GM20431 (cell line): ENCODE data around the gene FAM83E.

ENCODE experiments used
- in situ Hi-C: fragments of 300-500 bp; cut with MseI, MboI; formaldehyde crosslinking; loops from one replicate; pipeline ENCODE4 v1.15.0; 2020; ENCODE audit warnings: low sequenced_read_pairs; ENCODE audit not compliant: unreplicated experiment

Gene FAM83E

DNA sequence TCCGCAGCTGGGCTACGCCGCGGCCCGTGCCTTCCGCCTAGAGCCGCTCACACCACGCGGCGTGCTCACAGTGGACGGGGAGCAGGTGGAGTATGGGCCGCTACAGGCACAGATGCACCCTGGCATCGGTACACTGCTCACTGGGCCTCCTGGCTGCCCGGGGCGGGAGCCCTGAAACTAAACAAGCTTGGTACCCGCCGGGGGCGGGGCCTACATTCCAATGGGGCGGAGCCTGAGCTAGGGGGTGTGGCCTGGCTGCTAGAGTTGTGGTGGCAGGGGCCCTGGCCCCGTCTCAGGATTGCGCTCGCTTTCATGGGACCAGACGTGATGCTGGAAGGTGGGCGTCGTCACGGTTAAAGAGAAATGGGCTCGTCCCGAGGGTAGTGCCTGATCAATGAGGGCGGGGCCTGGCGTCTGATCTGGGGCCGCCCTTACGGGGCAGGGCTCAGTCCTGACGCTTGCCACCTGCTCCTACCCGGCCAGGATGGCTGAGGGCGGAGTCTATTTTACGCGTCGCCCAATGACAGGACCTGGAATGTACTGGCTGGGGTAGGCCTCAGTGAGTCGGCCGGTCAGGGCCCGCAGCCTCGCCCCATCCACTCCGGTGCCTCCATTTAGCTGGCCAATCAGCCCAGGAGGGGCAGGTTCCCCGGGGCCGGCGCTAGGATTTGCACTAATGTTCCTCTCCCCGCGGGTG, 14.9 kb upstream of the FAM83E start:
- in situ Hi-C loops: no loop called here

DNA sequence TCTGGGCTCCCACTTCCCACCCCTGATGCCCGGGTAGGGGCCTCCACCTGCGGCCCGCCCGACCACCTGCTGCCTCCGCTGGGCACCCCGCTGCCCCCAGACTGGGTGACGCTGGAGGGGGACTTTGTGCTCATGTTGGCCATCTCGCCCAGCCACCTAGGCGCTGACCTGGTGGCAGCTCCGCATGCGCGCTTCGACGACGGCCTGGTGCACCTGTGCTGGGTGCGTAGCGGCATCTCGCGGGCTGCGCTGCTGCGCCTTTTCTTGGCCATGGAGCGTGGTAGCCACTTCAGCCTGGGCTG, 14.4 kb upstream of the FAM83E start:
- in situ Hi-C loops: no loop called here

DNA sequence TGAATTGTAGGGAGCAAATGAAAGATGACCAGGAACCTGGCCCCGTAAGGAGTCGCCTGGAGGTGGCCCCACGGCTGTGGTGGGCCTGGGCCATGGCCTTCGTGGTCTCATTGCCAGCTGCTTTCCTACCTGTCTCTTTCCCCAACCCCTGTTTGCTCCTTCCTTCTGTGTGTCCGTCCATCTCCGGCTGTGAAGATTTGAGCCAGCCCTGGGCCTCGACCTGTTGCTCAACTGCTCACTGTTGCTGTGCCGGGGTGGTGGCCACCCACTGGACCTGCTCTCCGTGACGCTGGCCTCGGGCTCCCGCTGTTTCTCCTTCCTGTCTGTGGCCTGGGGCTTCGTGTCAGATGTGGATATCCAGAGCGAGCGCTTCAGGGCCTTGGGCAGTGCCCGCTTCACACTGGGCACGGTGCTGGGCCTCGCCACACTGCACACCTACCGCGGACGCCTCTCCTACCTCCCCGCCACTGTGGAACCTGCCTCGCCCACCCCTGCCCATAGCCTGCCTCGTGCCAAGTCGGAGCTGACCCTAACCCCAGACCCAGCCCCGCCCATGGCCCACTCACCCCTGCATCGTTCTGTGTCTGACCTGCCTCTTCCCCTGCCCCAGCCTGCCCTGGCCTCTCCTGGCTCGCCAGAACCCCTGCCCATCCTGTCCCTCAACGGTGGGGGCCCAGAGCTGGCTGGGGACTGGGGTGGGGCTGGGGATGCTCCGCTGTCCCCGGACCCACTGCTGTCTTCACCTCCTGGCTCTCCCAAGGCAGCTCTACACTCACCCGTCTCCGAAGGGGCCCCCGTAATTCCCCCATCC, 13.8 kb upstream of the FAM83E start:
- in situ Hi-C loops: no loop called here

GRCh38 chr19:48627865-48628314, 13.0 kb upstream of the FAM83E start:
- in situ Hi-C loops: no loop called here

GRCh38 chr19:48627201-48627864, 12.5 kb upstream of the FAM83E start:
- in situ Hi-C loops: no loop called here

- in situ Hi-C loops: no loop called here
Observed at GRCh38 chr19:48625891-48626327, 11.0 kb upstream of the FAM83E start.

GRCh38 chr19:48624791-48625723, 10.2 kb upstream of the FAM83E start:
- in situ Hi-C loops: no loop called here

DNA sequence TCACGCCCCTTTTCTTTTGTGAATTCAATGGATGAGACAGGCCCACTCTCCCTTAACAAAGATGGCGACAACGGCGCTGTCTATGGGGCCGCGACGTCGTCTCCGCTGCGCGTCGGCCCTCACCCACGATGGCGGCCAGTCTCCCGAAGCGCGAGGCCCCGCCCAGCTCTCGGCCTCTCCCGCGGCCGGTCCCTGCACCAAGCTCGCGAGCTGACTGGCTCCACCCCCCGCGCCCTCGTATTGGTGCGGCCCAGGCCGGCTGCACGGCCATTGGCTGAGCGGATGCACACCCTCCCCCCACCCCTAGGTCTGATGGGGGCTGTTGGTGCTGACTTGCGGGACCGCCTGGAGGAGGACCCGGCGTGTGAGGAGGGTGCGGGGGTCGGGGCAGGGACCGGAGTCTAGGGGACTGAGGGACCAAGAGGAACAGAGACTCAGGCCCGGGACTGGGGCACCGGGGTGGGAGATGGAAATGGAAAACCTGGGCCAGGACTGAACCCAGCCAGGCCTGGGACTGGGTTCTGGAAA, 9.3 kb upstream of the FAM83E start:
- in situ Hi-C loops: no loop called here

DNA sequence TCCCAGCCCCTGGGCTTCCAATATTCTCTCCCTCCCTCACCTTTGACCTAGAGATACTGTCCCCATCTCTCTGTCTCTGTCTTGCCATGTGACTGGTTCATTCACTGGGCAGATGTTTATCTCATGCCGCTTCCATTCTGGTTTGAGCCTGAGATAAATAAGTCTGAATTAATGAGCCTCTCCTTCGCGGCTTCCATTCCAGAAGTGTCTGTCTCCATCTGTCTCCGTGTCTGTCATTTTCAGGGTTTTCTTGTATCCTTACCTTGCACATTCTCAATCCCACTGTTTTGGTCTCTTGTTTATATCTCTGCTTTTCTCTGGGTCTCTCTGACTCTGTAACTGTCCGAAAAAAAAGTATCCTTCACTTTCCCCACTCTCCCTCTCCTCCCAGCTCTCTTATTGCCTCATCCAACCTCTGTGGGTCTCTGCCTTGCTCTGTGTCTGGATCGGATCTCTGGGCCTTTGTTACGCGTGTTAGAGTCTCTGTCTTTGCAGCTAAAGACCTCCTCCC, 8.7 kb upstream of the FAM83E start:
- in situ Hi-C loops: no loop called here

DNA sequence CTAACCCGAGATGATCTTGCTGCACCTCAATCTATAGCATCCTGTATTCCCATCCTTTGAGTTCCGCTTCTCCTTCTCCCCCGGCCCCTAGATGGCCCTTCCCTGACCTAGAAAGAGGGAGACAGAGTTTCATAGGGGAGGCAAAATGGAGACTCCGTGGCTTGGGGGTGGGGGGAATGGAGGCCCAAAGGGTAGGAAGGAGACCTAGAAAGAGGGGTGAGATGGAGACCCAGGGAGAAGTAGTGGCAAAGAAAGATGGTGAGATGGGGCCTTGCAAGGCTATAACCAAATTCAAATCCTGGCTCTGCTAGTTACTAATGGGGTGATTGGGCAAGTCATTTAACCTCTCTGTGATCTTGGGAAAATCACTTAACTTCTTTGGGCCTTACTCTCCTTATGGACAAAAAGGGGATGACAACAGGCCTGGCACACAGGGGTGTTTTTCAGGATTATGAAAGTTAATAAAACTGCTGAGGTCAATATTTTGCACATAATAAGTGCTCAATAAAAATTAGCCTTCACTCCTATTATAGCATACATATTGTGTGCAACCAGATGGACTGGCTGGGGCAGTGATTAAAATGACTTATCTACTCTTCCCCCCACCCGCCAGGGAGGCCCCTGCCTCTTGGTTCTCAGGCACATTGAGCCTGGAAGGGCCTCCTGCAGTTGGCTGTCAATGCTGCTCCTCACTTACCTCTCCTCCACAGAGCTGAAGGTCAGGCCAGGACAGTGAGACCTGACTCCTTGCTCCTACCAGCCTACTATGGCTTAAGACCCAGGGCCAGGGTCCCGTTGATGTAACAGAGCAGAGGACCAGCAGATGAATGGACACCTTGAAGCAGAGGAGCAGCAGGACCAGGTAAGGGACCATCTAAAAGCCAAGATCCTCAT, 5.1 kb upstream of the FAM83E start:
- in situ Hi-C loops: no loop called here

DNA sequence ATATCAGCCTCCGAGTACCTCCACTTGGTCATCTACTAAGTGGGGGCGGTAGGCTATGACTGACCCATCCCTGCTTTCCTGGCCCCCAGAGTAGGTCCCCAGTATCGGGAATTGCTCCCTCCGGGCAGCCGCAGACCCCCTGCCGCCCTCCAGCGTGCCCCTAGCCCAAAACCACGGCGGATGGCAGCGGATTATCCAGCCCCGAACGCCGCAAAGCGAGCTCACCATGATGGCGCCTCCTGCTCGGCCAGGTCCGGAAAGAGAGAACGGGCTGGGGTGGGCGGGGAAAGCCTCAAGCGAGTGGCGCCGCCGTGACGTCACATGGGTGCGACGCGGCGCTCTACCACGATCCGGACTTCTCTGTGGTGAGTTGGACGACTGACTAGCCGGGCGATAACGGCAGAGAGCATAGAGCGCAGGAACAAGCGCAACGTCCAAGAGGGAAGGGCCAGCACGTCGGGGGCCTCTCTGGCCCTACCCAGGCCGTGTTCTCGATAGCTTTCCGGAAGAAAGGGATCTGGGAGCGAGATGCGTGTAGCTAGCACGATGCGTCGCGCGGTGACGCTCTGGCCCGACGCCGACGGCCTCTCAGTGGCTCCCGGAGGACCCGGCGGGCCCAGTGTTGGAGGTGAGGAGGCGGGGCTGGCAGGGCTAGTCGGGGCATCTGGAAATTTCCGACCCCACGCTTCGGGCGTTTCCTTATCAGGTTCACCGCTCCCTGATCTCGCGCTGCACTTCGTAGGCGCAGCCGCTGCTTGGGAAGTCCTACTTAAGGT, 4.2 kb upstream of the FAM83E start, which contains the start of the genes RPL18 and SPHK2:
Gene RPL18, minus strand, starts transcription at position 263 of the 776 bp plus-strand sequence. Its CDS starts 35 bp downstream, at position 228.
Gene SPHK2, plus strand, starts transcription at position 591 of the 776 bp plus-strand sequence. CDS start 1,009 bp downstream, outside the sequence.
- in situ Hi-C loops: no loop called here

DNA sequence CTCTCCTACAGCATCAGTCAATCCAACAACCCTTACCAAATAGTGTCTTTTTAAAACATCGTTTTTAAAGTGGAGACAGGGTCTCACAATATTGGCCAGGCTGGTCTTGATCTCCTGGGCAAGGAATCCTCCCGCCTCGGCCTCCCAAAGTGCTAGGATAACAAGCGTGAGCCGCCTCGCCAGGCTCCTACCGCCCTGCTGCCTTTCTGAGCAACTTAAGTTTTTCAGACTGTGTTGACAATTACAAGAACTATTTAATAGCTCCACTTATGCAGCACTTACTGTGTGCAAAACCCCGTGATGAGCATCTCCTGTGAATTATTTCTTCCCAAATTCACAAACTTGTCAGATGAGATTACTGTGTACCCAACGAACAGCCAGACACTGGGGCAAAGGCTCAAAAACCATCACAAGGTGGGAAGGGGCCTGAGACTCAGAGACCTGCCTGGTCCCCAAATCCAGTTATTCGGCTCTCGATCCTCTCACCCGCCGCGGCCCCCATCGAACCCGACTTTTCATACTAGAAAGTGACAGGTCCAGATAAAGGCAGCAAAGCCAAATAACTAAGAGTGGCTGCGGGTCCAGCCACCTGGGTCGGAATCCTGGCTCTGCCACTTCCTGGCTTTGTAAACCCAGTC, 3.5 kb upstream of the FAM83E start:
- in situ Hi-C loops: no loop called here

DNA sequence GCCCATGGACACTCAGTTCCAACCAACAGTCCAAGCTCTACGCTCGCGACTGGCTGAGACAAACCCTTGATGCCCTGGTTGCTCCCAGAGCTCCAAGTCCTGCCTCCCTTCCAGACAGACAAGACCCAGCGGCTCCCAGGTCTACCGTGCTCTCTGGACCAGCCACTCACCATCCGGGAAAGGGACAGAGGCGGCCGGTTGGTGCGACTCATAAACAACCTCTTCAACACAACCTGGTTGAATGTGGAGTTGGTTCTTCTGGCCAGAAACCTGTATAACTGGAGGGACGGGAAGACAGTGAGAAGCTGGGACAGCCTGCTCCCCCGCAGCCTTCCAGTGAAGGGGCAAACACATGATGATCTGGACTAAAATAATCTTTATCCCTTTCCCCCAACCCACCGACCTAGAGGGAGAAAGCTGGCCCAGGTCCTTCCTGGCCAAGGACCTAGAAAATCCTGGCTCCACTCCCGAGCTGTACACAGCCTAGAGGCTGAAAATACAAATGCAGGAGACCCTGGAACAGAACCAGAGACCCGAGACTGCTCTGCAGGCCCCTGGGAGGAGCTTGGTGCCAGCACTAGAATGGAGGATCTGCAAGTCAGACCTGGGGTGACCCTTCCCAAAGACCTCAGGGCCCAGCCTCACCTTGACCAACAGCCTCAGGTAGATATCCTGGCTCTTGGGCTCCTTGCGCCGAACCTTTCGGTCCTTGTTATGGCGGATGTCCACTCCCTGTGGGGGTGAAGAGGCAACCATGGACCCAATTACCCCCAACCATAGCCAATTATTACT, 2.5 kb upstream of the FAM83E start:
- in situ Hi-C loops: no loop called here

DNA sequence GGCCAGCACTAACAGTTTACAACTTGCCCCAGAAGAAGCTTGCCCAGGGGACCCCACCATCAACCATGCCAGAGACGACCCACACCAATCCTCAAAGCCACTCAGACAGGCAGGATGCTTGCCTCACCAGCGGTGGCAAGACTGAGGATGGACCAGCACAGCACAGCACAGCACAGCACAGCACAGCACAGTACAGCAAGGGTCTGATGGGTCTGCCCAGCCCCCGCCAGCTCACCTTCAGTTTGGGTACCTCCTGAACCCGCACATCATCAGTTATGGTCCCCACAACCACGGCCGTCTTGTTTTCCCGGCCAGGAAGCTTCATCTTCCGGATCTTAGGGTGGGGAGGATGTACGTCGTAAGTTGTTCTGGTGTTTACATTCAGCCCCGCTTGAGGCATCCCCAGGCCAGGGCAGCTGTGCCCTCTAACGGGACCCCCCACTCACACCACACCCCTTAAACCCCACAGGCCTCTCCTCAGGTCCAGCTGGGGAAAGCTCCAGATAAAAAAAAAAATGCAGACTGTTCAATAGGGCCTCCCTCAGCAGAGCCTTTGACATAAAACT, 1.7 kb upstream of the FAM83E start:
- in situ Hi-C loops: no loop called here

DNA sequence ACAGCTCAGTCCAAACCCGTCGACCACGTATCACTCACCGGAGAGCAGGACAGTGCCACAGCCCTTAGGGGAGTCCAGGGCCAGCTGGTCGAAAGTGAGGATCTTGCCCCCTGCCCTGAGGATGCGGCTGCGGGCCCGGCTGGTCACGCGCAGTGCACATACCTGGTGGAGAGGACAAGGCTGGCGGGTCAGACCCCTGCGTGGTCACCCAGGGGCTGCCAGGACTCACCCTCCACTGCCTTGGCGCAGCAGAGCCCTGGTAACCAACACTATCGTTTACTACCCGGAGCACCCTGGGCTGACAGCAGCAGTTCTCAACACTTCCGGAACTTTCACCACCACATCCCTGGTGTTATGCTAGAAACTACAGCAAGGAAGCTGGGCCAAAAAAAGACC, 1.2 kb upstream of the FAM83E start:
- in situ Hi-C loops: no loop called here
